Measurements from ENCODE around the gene RPRD1B. TPM values are rescaled to one million over a fixed set of nuclear protein-coding genes. Genes with fewer than 3 reads are reported as not detected.
"Not testable (repeated sequence)": the region's sequence is repeated elsewhere in the genome, so short reads cannot be mapped to it uniquely, and the experiment has no call there.

RPRD1B gene
- total and polyA plus RNA-seq, 2 of the 13 experiments (the other 11 are each of a cell fraction or from before 2014, with no cell fraction given): 31.1 to 41.5 TPM

DNA sequence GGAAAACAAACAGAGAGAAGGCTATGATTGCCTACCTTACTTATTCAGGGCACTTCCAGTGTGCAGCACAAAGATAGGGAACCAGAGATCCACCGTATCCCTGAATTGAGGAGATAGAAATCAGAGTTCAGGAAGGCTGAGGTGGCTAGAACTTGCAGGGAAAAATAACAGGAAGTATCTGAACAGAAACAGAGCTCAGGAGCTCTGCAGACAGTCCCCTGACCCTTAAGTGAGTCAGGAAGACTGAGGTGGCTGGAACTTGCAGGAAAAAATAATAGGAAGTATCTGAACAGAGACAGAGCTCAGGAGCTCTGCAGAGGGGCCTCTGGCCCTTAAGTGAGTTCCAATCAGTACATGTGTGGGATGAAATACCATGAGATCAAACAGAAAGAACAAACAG, 65.4 kb downstream of the RPRD1B start:
- H3K9me3 ChIP-seq (ENCODE audit: low read length): no peaks in the 10 kb centered on the region
- TF ChIP-seq RCOR2 (CRISPR knock-in tag; IDR thresholded peaks at IDR 0.05) (0 out of 2 replicates have a peak, but pooled peaks have one; percentile 16), ZNF546 (CRISPR knock-in tag; conservative IDR thresholded peaks at IDR 0.05) (no peak)
- H3K4me3 ChIP-seq (replicated peaks in 1 of 3; ENCODE audit: insufficient read depth in 1 of 3, low read depth in 2 of 3, low read length in 3 of 3): no peak overlapping the region
- ATAC-seq (peak; percentile 26; the same call in 2 of the 3 replicates), FAIRE-seq (no peak), DNase-seq (ENCODE audit: low spot score) (no peak)
- no peak overlapping the region for H3K4me2 ChIP-seq (ENCODE audit: low read depth, low read length)
- H3K79me2 ChIP-seq (ENCODE audit: insufficient read depth, low read length): no peaks in the 10 kb centered on the region
- POLR2A ChIA-PET: interaction anchor here (1.5 to 2.2 kb wide), 3 partner anchors 10 to 45 kb away, joined by 4 to 6 read pairs (median 4); no protein-coding TSS in a partner anchor
- intact Hi-C loops (cut with micrococcal nuclease; ENCODE audit: unreplicated experiment): no loop called here
- peaks cover 33% of the 10 kb centered on the region for H3K4me1 ChIP-seq (ENCODE audit: insufficient read depth, low read length)
- H4K20me1 ChIP-seq (ENCODE audit: insufficient read depth, low read length): no peaks in the 10 kb centered on the region
- in situ Hi-C loops (cut with HindIII; ENCODE audit: extremely low pct_ligation_motif_present, low pct_unique_long_range_greater_than_20kb): no loop called here
- peak overlapping the region; percentile 1 for H3K27ac ChIP-seq (ENCODE audit: extremely low read length, insufficient read depth, low read length)
- 77% methylated on average over 1 of the region's 1 CpG for WGBS (ENCODE audit: low lambda C conversion rate)
- no peaks in the 10 kb centered on the region for H3K36me3 ChIP-seq (replicated peaks in 1 of 2; ENCODE audit: control insufficient read depth in 1 of 2, insufficient read depth in 2 of 2, low read length in 2 of 2)
- no TSS peak for BruUV-seq (replicated peaks)
- no peak overlapping the region for H3K9ac ChIP-seq (ENCODE audit: insufficient read depth, low read depth, low read length)
- CTCF ChIA-PET (ENCODE audit: low intra/inter-chr PET ratio, low total read pairs): no interaction called here
- peak overlapping the region; percentile 8 for H2AFZ ChIP-seq (ENCODE audit: low read length)
- H3K27me3 ChIP-seq (ENCODE audit: control insufficient read depth in 1 of 2, insufficient read depth in 2 of 2, low read length in 2 of 2): no peaks in the 10 kb centered on the region

DNA sequence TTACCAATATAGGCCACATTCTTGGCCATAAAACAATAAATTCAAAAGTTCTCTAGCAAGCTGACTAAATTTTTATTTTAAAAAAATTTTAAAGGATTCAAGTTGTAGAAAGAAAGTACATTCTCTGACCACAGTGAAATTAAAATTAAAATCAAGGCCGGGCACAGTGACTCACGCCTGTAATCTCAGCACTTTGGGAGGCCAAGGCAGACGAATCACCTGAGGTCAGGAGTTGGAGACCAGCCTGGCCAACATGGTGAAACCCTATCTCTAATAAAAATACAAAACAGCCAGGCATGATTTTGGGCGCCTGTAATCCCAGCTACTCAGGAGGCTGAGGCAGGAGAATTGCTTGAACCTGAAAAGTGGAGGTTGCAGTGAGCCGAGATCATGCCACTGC, 68.7 kb downstream of the RPRD1B start:
- H3K36me3 ChIP-seq (replicated peaks in 1 of 2; ENCODE audit: control insufficient read depth in 1 of 2, insufficient read depth in 2 of 2, low read length in 2 of 2); H3K9me3 ChIP-seq (ENCODE audit: low read length); H2AFZ ChIP-seq (ENCODE audit: low read length); H3K27ac ChIP-seq (ENCODE audit: extremely low read length, insufficient read depth, low read length); CTCF ChIA-PET (ENCODE audit: low intra/inter-chr PET ratio, low total read pairs); H3K9ac ChIP-seq (ENCODE audit: insufficient read depth, low read depth, low read length); H4K20me1 ChIP-seq (ENCODE audit: insufficient read depth, low read length); FAIRE-seq; DNase-seq (ENCODE audit: low spot score); POLR2A ChIA-PET; H3K27me3 ChIP-seq (ENCODE audit: control insufficient read depth in 1 of 2, insufficient read depth in 2 of 2, low read length in 2 of 2); ATAC-seq; H3K79me2 ChIP-seq (ENCODE audit: insufficient read depth, low read length); BruUV-seq (replicated peaks); H3K4me3 ChIP-seq (replicated peaks in 1 of 3; ENCODE audit: insufficient read depth in 1 of 3, low read depth in 2 of 3, low read length in 3 of 3); H3K4me2 ChIP-seq (ENCODE audit: low read depth, low read length); intact Hi-C loops (cut with micrococcal nuclease; ENCODE audit: unreplicated experiment); in situ Hi-C loops (cut with HindIII; ENCODE audit: extremely low pct_ligation_motif_present, low pct_unique_long_range_greater_than_20kb): not testable (repeated sequence)
- WGBS (ENCODE audit: low lambda C conversion rate): 89% methylated on average over 5 of the region's 5 CpGs
- peaks cover 12% of the 10 kb centered on the region for H3K4me1 ChIP-seq (ENCODE audit: insufficient read depth, low read length)

DNA sequence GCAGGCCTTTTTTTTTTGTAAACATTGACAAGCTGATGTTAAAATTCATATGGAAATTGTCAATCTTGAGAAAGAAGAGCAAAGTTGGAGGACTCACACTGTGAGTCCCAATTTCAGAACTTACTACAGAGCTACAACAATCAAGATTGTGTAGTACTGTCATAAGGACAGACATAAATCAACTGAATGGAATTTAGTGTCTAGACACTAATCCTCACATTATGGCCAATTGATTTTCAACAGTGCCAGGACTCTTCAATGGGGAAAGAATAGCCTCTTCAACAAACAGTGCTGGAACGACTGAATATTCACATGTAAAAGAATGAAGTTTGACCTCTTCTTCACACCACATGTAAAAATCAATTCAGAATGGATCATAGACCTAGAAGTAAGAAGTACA, 70.7 kb downstream of the RPRD1B start:
- no TSS peak for BruUV-seq (replicated peaks)
- peaks cover 17% of the 10 kb centered on the region for H3K4me1 ChIP-seq (ENCODE audit: insufficient read depth, low read length)
- ChIA-PET CTCF (ENCODE audit: low intra/inter-chr PET ratio, low total read pairs) (no interaction called here), POLR2A (no interaction called here)
- H3K9ac ChIP-seq (ENCODE audit: insufficient read depth, low read depth, low read length): no peak overlapping the region
- TF ChIP-seq SKI (IDR thresholded peaks at IDR 0.05; ENCODE audit: partially characterized antibody) (peak; percentile 13), ZNF230 (CRISPR knock-in tag; IDR thresholded peaks at IDR 0.05) (no peak)
- WGBS (ENCODE audit: low lambda C conversion rate): 8% methylated on average over 1 of the region's 1 CpG
- H3K27me3 ChIP-seq (ENCODE audit: control insufficient read depth in 1 of 2, insufficient read depth in 2 of 2, low read length in 2 of 2): no peaks in the 10 kb centered on the region
- in situ Hi-C loops (cut with HindIII; ENCODE audit: extremely low pct_ligation_motif_present, low pct_unique_long_range_greater_than_20kb): no loop called here
- H3K27ac ChIP-seq (ENCODE audit: extremely low read length, insufficient read depth, low read length): no peak overlapping the region
- H3K9me3 ChIP-seq (ENCODE audit: low read length): no peaks in the 10 kb centered on the region
- no peaks in the 10 kb centered on the region for H3K79me2 ChIP-seq (ENCODE audit: insufficient read depth, low read length)
- H3K4me3 ChIP-seq (replicated peaks in 1 of 3; ENCODE audit: insufficient read depth in 1 of 3, low read depth in 2 of 3, low read length in 3 of 3): no peak overlapping the region
- no peak overlapping the region for H3K4me2 ChIP-seq (ENCODE audit: low read depth, low read length)
- ATAC-seq (no peak), FAIRE-seq (no peak), DNase-seq (ENCODE audit: low spot score) (no peak)
- no peaks in the 10 kb centered on the region for H3K36me3 ChIP-seq (replicated peaks in 1 of 2; ENCODE audit: control insufficient read depth in 1 of 2, insufficient read depth in 2 of 2, low read length in 2 of 2)
- no peaks in the 10 kb centered on the region for H4K20me1 ChIP-seq (ENCODE audit: insufficient read depth, low read length)
- intact Hi-C loops (cut with micrococcal nuclease; ENCODE audit: unreplicated experiment): no loop called here
- H2AFZ ChIP-seq (ENCODE audit: low read length): no peak overlapping the region
